ENCODE results near the gene REPIN1. TPM values are rescaled to one million over a fixed set of nuclear protein-coding genes. Genes with fewer than 3 reads are reported as not detected.

The REPIN1 gene
- total RNA-seq, 1 experiment from 2014 or later, result 28.2 TPM

GRCh38 chr7:150337179-150337578, 31.4 kb upstream of the REPIN1 start:
- DNase-seq (ENCODE audit: low read depth), result no peak

DNA sequence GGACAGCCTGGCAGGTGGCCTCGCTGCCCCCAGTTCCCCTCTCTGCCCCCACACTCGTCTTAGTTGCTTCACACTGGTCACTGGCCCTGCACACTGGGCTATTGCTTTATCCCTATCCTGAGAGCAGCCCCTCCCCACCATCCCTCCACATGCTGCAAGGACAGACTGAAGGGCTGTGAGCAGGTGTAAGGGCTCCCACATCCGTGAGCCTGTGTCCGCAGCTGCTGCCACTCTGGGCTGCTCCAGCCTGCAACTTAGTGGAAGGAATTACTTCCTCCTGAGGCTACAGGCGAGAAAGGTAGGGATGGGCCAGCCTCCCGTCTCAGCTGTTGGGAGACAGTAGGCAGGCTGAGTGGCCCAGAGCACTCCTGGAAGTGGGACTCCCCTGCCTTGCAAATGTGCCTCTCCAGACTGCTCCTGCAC, 31.0 kb upstream of the REPIN1 start:
- DNase-seq (ENCODE audit: low read depth), result no peak

GRCh38 chr7:150338166-150338829, 30.3 kb upstream of the REPIN1 start:
- no peak for DNase-seq (ENCODE audit: low read depth)

GRCh38 chr7:150339409-150339809, 29.2 kb upstream of the REPIN1 start:
- DNase-seq (ENCODE audit: low read depth), result no peak

DNA sequence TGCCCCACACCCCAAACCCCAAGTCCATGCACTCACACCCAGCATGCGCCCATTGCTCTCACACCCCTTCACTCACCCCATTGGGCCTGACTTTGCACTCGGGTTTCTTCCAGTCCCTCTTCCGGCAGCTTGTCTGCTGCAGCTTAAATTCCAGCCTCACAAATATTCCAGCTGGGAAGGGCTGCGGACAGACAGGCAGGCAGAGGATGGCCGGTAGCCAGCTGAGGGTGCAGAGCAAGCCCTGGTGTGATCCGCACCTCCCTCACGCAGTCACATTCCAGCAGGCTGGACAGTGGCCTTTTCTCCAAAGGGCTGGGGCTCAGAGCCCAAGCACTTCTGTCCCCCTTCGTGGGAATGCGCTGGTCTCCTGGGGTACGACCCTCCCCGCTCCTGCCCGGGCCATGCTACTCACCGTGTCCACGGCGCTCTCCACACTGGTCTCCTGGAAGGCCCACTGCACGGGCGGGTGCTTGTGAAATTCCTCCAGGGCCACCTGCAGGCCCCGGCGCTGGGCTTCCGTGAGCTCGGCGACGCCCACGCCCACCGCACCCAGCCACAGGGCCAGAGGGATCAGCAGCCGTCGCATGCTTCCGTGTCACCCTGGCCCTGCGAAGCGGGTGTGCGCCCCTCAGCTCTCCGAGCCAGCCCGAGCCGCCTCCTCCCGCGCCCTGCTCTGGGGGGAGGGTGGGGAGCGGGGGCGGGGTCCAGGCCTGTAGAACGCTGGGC, 28.4 kb upstream of the REPIN1 start:
- DNase-seq (ENCODE audit: low read depth), result no peak

- no peak for DNase-seq (ENCODE audit: low read depth)
These were observed 27.8 kb upstream of the REPIN1 start for GRCh38 chr7:150340875-150341262.

DNA sequence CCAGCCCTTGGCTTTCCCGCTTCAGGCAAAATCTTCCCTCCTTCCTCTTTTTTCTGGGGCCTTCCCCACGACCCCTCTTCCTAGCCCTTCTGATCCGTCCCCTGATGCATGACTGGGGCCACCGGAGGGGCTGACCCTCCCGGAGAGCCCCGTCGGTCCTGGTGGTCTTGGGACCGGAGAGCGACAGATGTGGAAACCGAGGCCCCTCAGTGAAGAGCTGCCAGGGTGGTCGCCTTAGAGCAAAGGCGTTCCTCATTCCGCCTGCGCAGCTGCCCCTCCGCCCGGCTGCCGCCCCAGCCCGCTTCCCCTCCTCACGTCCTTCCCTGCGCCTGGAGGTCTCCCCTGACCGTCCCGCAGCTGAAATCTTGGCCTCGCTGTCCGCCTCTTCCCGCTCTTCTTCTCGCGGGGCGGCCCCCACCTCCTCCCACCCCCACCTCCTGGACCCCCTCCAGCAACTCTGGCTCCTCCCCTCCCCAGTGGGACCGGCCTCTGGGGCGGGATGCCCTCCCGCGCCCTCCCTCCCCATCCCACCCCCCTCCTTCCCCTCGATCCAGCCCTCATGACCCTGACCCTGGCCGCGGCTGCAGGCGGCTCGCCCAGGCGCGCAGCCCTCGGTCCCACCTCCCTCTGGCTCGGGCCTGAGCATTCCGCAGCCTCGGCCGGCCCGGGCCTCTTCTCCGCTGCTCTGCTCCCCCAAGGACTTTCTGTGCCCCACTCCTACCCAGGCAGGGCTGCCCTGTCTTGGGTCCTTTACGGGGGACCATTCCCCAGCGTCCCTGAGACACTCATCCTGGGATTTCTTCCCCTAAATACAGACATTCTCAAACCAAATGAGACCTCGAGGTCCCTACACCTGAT, 27.1 kb upstream of the REPIN1 start, which contains the start of gene RARRES2:
RARRES2 (minus strand) TSS at position 367 of the 858 bp plus-strand sequence. CDS start 1,020 bp downstream, outside the sequence.
- DNase-seq (ENCODE audit: low read depth), result no peak

- no peak for DNase-seq (ENCODE audit: low read depth)
These were observed 26.6 kb upstream of the REPIN1 start for GRCh38 chr7:150342121-150342408.

- no peak for DNase-seq (ENCODE audit: low read depth)
These were observed 25.4 kb upstream of the REPIN1 start for GRCh38 chr7:150343225-150343624.

DNA sequence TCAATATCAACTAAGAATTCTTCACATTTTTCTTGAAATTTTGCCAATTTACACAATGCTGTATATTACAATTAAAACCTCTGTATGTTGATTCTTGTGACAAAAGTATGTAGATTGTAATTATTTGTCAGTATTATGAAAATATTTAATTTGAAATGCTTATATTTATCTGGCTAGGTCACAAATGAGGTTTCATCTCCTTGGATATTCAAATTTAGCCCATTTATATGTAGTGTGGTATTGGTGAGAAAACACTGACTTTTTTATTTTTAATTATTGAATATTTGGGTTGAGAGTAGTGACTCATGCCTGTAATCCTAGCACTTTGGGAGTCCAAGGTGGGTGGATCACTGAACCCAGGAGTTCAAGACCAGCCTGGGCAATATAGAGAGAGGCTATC, 24.3 kb upstream of the REPIN1 start:
- DNase-seq (ENCODE audit: low read depth), result no peak

GRCh38 chr7:150345012-150345411, 23.6 kb upstream of the REPIN1 start:
- DNase-seq (ENCODE audit: low read depth), result no peak

- DNase-seq (ENCODE audit: low read depth), result no peak
These were observed 21.7 kb upstream of the REPIN1 start for GRCh38 chr7:150346922-150347321.

- DNase-seq (ENCODE audit: low read depth), result no peak
These were observed 16.9 kb upstream of the REPIN1 start for GRCh38 chr7:150351587-150352194.

GRCh38 chr7:150355666-150356059, 13.0 kb upstream of the REPIN1 start:
- no peak for DNase-seq (ENCODE audit: low read depth)

GRCh38 chr7:150356265-150356897, 12.2 kb upstream of the REPIN1 start:
- peak; percentile 47 for DNase-seq (ENCODE audit: low read depth)

DNA sequence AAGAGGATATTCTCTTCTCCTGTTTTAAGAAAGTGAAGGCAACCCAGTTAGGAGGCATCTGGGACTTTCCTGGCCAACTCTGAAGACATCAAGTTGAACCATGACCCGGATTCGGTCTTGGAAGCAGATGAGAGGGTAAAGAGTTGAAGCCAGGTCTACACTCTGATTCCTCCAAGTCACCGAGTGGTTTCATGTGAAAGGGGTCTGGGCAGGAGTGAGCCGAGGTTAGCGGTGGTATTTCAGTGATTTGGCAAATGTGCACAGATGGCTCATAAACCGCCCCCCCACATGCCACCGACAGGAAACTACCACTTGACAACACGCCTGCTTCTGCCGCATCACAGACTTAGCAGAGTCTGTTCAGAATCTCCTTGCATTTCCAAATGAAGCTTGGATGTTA, 11.4 kb upstream of the REPIN1 start:
- DNase-seq (ENCODE audit: low read depth), result peak; percentile 47

DNA sequence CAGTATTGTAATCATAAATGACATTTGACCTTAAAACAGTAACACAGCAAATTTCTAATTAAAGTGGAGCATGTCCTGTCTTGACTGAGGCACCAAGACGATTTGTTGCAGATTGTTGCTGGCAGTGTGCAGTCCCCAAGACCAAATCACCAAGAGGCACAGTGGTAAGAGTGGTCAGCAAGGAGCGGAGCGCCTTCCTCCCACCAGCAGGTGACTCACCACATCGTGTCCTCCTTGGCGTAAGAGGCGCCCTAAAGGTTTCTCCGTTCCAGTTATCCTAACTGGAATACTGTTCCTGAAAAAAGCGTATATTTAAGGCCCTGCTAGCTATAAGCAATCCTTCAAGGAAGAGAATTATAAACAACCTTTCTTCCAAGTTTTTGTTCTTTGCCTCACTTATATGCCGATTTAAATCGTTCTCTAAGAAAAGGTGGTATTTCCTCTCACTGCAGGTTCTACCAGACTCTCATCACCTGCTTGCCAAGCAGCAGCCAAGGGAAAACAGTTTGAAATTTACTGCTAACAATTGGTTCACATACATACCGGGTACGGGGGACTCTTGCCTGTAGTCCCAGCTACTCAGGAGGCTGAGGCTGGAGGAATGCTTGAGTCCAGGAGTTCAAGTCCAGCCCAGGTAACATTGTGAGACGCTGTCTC, 10.7 kb upstream of the REPIN1 start:
- DNase-seq (ENCODE audit: low read depth), result peak; percentile 76

- DNase-seq (ENCODE audit: low read depth), result no peak
These were observed 10.2 kb upstream of the REPIN1 start for GRCh38 chr7:150358433-150358832.

DNA sequence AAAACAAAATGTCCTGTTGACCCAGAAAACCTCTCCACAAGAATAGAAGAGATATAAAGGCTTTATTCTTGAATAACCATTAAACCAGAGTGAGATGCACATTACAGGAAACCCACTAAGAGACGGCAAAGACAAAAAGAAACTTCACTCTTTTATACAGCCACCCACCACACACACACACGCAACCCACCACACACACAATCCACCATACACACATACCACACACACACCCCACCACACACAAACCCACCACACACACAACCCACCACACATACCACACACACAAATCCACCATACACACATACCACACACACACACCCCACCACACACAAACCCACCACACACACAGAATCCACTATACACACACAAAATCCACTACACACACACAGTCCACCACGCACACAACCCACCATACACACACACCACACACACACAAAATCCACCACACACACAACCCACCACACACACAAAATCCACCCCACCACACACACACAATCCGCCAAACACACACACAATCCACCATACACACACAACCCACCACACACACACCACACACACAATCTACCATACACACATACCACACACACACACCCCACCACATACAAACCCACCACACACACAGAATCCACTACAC, 9.5 kb upstream of the REPIN1 start:
- no peak for DNase-seq (ENCODE audit: low read depth)

DNA sequence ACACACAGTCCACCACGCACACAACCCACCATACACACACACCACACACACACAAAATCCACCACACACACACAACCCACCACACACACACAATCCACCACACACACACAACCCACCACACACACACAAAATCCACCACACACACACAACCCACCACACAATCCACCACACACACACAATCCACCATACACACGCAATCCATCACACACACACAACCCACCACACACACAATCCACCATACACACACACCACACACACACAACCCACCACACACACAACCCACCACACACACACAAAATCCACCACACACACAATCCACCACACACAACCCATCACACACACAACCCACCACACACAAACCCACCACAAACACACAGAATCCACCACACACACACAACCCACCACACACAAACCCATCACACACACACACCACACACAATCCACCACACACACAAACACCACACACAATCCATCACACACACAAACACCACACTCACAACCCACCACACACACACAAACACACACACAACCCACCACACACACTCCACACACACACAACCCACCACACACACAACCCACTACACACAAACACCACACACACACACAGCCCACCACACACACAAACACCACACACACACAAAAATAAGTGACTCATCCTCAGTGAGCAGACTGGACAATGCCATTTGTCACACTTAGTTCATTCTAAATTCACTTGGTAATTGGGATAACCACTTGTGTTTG, 8.8 kb upstream of the REPIN1 start:
- DNase-seq (ENCODE audit: low read depth), result no peak

Data from RPMI7951 (cell line).